EL (cell line): ENCODE data around the gene CRY1.
"Not testable (repeated sequence)": the region's sequence is repeated elsewhere in the genome, so short reads cannot be mapped to it uniquely, and the experiment has no call there.

Experiments used
- DNase-seq: peaks from one replicate; pipeline ENCODE4 v3.0.0-alpha.2; 2016

CRY1 gene

DNA sequence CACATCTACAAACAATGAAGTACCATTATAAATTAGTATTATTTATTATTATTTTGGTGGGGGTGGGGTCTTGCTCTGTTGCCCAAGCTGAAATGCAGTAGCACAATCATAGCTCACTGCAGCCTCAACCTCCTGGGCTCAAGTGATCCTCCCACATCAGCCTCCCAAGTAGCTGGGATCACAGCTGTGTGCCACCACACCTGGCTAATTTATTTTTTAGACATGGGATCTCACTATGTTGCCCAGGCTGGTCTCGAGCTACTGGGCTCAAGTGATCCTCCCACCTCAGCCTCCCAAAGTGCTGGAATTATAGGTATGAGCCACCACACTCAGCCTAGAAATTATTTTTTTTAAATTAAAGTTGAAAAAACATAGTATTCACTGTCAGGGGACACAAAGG lies 15.0 kb upstream of the CRY1 start:
- not testable (repeated sequence) for DNase-seq

DNA sequence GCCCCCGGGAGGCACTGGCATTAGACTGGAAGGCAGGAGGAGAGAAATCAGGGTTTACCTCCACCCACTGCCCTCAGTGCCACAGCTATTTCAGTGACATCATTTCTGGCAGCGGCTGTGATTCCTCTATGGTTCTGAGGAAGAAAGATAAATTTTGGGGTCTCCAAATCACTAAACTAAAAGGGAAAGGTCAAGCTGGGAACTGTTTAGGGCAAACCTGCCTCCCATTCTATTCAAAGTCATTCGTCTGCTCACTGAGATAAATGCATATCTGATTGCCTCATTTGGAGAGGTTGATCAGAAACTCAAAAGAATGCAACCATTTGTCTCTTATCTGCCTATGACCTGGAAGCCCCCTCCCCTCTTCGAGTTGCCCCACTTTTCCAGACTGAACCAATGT lies 14.0 kb upstream of the CRY1 start:
- DNase-seq = no peak

DNA sequence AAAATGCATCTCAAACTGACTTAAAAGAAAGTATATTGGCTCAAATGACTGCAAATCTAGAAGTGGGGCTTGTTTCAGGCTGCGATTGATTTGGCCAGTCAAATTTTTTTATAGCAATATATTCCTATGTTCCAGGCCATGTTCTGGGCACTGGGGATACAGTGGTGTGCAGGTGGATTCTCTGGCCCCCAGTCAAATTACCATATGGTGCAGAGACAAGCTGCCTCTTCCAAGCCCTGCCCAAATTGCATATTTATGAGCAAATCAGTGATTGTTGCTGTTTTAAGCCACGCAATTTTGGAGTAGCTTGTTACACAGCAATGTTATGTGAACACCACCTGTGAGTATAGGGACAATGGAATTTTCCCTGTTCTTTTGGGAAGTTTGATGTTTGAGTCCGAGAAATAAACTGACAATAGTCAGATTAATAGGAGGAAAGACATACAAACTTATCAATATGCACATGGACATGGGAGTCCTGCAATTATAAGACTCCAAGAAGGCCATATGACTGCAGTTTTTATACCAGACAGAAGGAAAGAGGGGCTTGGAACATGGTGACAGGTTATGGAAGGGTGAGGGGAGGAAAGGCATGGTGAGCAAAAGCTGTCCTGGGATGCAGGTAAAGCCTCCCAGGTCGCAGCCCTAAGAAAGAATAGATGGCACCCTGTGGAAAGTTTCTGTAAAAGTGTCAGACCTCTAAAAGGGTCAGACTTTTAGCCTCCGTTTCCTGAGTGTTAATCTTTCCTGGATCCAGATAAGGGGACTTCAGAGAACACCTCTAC lies 13.1 kb upstream of the CRY1 start:
- DNase-seq = no peak

DNA sequence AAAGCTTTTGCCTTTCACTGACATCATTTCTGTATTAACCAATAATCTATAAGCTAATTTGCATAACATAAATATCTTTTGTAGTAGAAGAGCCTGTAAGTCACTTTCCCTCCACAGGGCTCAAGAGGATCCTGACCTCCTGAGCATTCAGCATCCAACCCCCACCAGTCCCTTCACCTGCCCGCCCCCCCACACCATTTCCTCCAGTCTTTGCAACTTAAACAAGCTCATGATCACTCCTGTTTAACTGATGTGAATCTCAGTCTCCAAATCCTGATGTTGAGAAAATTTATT lies 12.0 kb upstream of the CRY1 start:
- no peak for DNase-seq

DNA sequence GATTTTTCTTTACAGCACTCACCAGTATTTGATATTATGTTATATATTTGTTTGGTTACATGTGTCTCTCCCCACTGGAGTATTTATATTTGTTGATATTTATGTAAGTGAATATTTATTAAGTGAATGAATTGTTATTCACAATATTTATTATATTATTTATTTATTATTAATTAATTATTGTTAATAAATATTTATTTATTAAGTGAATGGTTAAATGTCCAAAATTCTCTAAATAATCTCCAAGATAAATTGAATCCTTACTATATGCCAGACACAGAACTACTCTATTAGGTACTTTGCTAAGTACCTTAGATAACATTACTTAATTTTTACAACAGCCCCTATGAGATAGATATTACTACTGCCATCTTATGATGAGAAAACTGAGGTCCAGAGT lies 10.2 kb upstream of the CRY1 start:
- no peak for DNase-seq

DNA sequence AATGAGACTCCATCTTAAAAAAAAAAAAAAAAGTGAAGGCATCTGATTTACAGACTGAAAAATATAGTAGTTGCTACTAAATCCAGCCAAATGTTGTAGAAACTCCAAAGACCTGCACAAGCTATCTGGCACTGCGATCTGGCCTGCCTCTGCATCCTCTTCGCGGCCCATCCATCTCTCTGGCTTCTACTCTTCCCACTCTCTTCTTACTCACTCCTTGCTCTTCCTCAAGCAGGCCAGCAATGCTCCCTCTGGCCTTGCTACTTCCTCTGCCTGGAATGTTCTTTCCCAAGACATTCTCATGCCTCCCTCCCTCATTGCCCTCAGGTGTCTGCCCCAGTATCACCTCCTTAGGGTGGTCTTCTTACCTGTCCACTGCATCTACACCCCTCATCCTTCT lies 9.7 kb upstream of the CRY1 start:
- DNase-seq = no peak

DNA sequence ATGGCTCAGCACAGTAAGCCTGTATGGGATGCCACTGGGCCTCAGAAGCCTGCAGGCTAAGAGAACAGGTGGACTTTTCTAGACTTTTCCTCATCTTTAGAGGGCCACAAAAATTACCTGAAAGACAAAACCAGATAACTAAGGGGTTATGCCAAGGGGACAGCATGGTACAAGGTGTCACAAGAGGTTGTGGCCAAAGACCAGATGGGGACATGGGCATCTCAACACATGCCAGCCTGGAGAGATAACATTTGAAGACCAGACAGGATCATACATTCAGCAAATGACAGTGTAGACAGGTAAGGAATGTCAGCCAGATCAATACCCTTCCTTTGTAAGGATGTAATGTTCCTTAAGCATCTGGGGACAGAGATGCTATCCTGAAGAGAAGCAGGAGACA lies 8.9 kb upstream of the CRY1 start:
- no peak for DNase-seq

DNA sequence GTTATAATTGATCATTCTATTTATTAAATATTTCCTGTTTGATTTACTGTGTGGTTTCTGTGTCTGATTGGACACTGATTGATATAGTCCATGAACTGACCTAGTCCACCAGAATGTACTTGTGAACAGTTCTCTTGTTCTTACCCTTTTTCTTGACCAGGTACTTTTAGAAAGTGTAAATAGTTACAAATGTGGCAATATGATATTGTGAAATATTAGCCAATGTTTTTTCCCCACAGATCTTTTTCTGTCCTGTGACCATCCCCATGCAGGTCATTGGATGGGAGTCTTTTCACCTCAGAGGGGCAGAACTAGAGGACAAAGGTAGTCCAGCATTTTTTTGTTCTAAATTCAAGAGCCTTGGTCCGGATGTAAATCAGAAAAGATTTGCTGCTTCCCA lies 8.3 kb upstream of the CRY1 start:
- no peak for DNase-seq

DNA sequence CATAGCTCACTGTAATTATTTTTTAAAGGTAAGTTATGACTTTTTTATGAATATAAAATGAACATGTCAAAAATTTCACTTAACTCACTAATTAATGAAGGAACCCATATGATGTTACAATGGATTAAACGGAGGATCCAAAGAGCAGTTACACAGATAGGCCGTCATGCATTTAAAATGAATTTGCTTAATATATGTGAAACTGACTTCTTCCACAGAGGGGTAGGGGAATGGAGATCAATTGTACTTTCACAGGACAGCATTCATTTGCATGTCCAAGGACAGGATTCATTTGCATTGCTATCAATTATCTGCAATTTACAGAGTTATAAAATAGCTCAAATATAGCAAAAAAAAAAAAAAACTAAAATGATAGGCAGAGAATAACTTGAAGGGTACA lies 6.6 kb upstream of the CRY1 start:
- DNase-seq = no peak

DNA sequence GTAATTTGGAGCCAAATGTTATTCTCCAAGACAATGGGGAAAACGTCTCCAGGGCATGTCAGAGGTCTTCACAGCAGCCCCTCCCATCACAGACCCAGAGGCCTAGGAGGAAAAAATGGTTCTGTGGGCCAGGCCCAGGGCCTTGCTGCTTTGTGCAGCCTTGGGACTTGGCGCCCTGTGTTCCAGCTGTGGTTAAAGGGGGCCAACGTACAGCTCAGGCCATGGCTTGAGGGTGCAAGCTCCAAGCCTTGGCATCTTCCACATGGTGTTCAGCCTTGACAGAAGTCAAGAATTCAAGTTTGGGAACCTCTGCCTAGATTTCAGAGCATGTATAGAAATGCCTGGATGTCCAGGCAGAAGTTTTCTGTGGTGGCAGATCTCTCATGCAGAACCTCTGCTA lies 3.2 kb upstream of the CRY1 start:
- DNase-seq = no peak

DNA sequence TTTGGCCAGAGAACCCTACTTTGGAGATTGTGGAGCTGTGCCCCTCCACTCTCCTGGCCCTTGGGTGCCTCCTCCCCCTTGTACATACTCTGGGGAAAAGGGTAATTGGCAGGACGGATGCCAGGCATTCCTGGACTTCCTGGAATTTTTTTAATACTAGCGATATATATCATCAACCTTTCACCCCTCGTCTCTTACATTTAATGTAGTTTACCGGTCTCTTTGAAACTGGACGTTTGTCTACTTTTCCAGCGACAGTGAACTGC lies 767 bp upstream of the CRY1 start:
- DNase-seq = peak; percentile 95

DNA sequence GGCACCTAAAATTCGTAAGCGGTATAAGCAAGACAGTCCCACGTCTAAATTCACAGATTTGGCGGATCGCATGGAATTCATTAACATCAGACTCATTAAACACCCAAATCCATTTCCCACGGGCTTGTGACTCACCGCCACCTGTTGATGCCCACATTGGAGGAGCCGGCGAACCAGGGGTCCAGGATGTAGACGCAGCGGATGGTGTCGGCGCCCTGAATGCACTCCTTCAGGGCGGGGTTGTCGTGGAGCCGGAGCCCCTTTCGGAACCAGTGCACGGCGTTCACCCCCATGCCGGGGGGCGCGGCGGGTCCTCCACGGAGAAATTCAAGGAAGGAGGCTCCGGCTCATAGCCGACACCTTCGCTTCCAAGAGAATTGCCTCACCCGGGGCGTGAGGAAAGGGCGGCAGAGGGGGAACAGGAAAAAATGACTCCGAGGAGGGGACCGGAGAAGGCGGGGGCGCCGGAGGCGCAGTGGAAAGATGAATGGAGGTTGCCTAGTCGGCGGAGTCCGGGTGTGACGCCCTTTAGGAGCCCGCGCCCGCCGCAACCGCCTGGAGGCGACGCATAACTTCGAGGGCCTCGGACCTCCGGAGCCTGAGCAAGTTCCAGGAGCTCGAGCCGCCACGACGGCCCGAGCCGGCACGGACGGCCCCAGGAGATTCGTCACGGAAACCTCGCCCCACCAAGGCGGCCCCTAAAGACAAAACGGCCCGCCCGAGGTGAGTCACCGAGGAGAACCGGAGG lies 506 bp downstream of the CRY1 start:
- peak; percentile 48 for DNase-seq

DNA sequence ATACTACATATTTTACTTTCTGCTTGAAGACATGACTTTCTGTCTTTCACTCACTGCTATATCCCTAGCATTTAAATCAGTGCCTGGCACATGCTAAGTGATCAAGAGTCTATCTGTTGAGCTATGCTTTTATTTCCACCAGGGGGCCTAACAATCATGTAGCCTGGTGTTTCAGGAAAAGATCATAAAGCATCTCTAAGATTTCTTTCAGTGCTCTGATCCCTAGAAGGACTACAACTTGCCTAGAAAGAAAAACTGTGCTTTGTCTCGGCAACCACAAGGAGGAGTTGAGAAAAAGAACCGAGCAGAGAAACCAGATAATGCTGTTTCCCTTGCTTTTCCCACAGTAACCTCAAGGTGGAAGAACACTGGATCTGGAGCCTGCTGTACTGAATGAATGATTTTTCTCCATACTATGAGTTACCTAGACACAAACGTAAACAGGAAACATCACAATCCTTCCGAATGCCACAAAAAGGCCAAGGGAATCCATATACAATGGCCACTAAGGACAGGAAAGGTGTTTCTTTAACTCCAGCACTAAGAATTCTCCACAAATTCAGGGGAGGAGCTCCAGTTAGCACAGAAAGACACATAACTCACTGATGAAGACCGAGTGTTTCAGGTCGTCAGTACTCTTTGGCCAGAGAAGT lies 1.2 kb downstream of the CRY1 start:
- peak; percentile 95 for DNase-seq

DNA sequence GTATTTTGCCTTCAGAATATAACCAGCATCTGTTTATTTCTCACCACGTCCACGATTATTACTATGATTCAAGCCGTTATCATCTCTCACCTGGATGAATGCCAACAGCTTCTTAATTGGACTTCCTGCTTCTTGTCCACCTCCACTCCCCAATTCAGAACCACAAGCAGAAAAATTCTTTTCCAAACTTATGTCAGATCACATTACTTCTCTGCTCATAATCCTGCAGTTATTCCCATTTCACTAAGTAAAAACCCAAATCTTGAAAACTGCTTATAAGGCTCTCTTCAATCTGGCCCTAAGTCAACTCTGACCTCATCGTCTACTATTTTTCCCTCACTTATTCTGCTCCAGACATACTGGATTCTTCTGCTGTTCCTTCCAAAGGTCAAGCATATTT lies 2.0 kb downstream of the CRY1 start:
- DNase-seq = peak; percentile 80

DNA sequence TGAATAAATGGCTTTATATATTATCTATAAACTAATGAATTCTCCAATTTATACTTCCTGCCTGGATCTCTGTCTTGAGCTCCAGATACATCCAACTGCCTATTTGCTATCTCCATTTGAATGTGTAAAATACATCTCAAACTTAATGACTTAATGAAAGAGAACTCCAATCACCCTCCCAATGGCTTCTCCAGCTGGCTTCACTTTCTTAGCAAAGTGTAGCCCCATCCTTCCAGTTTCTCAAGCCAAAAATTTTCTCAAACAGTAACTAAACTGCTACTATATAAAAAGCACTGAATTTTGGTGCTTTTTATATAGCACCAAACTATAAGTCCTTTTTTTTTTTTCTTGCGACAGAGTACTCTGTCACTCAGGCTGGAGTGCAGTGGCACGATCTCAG lies 2.6 kb downstream of the CRY1 start:
- no peak for DNase-seq

DNA sequence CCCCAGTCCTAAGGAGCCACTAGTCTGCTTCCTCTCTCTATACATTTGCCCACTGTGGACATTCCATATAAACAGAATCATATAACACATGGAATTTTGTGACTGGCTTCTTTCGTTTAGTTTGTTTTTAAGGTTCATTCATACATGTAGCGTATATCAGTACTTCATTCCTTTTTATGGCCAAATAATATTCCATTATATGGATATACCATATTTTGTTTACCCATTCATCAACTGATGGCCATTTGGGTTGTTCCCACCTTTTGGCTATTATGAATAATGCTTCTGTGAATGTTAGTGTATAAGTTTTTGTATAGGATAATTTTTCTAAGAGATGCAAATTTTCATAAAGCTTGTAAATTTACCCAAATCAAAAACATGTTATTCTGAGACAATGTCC lies 4.4 kb downstream of the CRY1 start:
- DNase-seq = no peak

DNA sequence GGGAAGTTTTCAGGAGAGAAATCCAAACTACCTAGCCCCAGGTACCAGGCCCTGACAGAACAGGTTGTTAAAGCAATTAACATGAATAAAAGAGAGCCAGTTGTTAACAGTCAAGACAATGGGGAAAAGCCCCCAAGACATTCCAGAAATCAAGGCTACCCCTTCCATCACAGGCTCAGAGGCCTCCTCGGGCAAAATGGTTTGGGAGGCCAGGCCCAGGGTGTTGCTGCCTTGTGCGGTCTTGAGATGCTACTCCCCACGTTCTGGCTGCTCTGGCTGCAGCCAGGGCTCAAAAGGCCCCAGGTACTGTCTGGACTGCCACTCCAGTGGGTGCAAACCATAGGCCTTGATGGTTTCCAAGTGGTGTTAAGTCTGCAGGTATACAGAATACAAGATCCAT lies 7.0 kb downstream of the CRY1 start:
- DNase-seq = no peak

DNA sequence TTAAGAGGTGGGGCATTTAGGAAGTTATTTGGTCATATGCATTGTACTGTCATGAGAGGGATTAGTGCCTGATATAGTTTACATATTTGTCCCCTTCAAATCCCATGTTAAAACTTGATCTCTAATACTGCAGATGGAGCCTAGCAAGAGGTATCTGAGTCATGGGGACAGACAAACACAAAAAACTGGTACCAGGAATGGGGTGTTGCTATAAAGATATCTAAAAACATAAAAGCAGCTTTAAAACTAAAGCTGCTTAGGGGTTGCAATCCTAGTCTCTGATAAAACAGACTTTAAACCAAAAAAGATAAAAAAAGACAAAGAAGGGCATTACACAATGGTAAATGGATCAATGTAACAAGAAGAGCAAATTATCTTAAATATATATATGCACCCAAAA lies 11.6 kb downstream of the CRY1 start:
- no peak for DNase-seq

DNA sequence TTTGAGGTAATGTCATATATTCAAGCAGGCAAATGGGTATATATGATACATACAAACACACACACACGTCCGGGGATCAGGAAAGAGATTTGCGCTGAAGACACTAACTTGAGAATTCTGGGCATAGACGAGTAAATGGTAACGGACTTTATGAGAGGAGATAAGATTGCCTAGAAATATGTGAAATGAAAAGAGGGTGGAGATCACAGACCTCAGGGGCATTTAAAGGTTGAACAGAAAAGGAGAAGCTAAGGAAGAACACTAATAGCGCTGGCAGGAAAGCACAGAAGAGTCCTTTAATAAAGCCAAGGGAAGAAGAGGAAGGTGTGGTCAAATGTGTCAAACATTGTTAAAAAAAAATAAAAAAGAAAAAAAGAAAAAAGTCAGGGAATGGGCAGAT lies 13.1 kb downstream of the CRY1 start:
- no peak for DNase-seq

DNA sequence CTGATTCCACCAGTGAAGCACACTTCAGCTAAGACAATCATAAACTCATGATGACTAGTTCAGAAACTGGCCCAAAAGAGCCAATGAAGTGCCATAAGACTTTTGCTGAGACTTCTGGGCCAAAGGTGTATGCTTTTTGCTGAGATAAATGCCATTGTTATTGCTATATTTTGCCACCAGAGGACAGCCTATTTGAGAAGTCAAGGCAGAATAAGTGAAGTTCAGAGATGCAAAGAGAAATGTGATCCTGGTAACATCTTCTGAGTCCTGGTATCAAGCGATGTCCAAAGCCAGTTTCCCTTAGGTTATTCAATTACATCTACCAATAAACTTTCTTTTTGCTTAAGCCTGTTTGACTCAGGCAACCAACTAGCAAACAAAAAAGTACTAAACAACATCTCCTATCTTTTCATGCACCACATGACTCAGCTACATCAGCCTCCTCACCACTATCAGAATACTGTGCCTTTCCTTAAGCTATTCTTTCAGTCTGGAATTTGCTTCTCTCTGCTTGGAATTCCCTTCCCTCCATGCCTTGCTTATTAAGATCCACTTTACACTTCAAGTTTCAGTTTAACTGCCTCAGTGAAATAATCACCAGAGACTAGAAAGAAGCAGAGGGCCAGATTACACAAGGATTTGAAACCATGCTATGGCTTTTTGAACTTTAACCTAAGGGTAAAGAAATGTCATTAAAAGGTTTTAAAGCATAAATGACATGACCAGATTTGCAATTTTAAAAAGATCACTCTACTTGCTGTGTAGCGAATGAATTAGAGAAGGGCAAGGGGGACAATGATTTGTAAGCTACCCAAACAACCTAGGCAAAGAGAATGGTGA lies 14.0 kb downstream of the CRY1 start:
- DNase-seq = peak; percentile 39

DNA sequence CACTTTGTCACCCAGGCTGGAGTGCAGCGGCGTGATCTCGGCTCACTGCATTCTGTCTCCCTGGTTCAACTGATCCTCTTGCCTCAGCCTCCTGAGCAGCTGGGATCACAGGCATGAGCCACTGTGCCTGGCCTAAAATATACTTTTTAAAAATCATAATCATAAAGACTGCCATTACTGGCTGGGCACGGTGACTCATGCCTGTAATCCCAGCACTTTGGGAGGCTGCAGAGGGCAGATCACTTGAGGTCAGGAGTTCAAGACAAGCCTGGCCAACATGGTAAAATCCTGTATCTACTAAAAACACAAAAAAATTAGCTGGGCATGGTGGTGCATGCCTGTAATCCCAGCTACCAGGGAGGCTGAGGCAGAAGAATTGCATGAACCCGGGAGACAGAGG lies 20.1 kb downstream of the CRY1 start:
- DNase-seq = peak; percentile 4

DNA sequence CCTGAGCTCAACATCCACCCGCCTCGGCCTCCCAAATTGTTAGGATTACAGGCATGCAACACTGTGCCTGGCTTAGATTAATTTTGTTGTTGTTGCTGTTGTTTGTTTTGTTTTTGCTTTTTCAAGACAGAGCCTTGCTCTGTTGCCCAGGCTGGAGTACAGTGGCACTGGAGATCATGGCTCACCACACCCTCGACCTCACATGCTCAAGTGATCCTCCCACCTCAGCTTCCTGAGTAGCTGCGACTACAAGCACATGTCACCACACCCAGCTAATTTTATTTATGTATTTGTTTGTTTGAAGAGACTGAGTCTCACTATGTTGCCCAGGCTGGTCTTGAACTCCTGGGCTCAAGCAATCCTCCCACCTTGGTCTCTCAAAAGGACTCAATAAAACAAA lies 26.7 kb downstream of the CRY1 start:
- DNase-seq = no peak

DNA sequence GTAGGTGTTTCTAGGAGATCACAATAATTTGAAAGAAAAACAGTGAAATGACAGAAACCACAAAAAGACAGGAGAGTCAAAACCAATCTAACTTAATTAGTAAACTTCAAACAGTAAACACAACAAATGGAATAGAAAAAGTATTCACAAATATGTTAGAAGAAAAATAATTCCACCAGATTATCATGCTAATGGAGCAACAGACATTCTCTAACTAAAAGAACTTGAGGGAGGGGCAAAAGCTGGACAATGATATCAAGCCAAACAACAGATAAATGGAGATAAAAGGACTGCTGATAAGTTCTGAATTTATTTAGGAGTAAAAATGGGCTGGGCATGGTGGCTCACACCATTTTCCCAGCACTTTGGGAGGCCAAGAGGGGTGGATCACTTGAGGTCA lies 28.7 kb downstream of the CRY1 start:
- no peak for DNase-seq

DNA sequence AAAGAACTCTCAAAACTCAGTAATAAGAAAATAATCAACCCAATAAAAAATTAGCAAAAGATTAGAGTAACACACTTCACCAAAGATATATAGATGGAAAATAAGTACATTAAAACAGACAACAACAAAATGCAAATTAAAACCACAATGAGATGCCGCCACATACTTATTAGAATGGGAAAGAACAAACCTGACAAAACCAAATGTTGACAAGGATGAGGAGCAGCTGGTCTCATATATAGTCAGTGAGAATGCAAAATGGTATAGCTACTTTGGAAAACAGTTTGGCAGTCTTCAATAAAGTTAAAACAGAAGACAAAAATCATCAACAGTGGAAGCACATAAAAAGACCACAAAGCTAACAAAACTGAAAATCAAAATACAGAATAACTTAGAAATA lies 29.1 kb downstream of the CRY1 start:
- DNase-seq = no peak
